Prostate gland (tissue), 2 donors: ENCODE data around the gene WNT5A.

Source experiments
- CTCF ChIP-seq, 4 experiments: fragments of 200-600 bp in 2 of 4; fragments of 450-650 bp in 2 of 4; sonication (generic) in 2 of 4; IDR thresholded peaks; 1 replicate in 3 of 4; 2 replicates in 1 of 4; pipeline ENCODE4 v1.5.1; 2016 to 2019; ENCODE audit warnings: antibody characterized with exemption in 4 of 4, mild to moderate bottlenecking in 2 of 4, moderate library complexity in 2 of 4
- POLR2A ChIP-seq: fragments of 450-650 bp; IDR thresholded peaks from one replicate; pipeline ENCODE4 v1.6.1; 2016; ENCODE audit warnings: antibody characterized with exemption, mild to moderate bottlenecking
- POLR2AphosphoS5 ChIP-seq: sonication (generic); formaldehyde crosslinking; IDR thresholded peaks from one replicate; pipeline ENCODE4 v1.6.1; 2017; ENCODE audit warnings: antibody characterized with exemption

GRCh38 chr3:55489798-55490132 is 2.7 kb upstream of the WNT5A start:
- TF ChIP-seq CTCF (IDR thresholded peaks at IDR 0.05) (no peak), POLR2AphosphoS5 (no peak), POLR2A (no peak)
